Mucosa of stomach (tissue), 1 donor: Measurements from ENCODE around the gene TACR2.

Experiments
- H3K27me3 ChIP-seq: one replicate; pipeline ENCODE4 v1.7.0; 2013; ENCODE audit warnings: mild to moderate bottlenecking, low read length; ENCODE audit not compliant: control insufficient read depth, insufficient read depth
- H3K36me3 ChIP-seq: one replicate; pipeline ENCODE4 v1.7.0; 2013; ENCODE audit warnings: low read length; ENCODE audit not compliant: control insufficient read depth, insufficient read depth
- H3K4me1 ChIP-seq: one replicate; pipeline ENCODE4 v1.7.0; 2013; ENCODE audit warnings: mild to moderate bottlenecking, low read length; ENCODE audit not compliant: control insufficient read depth, insufficient read depth
- H3K4me3 ChIP-seq: one replicate; pipeline ENCODE4 v1.7.0; 2013; ENCODE audit warnings: low read length
- H3K9ac ChIP-seq: one replicate; pipeline ENCODE4 v1.7.0; 2013; ENCODE audit warnings: mild to moderate bottlenecking, low read length, moderate library complexity
- H3K9me3 ChIP-seq: one replicate; pipeline ENCODE4 v1.7.0; 2013; ENCODE audit warnings: mild to moderate bottlenecking, low read length, moderate library complexity; ENCODE audit not compliant: control insufficient read depth
- donor health status: Pancreatic carcinoma.

TACR2 gene

DNA sequence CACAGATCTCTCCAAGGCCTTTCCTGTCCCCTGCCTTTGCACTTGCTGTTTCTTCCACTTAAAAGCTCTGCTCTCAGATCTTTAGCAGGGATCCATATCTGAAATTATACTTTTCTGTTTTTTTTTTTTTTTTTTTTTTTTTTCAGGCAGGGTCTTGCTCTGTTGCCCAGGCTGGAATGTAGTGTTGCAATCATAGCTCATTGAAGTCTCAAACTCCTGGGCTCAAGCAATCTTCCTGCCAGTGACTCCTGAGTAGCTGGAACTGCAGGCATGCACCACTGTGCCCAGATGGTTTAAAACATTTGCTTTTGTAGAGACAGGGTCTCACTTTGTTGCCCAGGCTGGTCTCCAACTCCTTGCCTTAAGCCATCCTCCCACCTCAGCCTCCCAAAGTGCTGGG is 29.5 kb upstream of the TACR2 start:
- peaks cover 60% of the 10 kb centered on the region for H3K4me1 ChIP-seq
- no peak overlapping the region for H3K4me3 ChIP-seq
- no peaks in the 10 kb centered on the region for H3K36me3 ChIP-seq
- H3K9ac ChIP-seq: no peak overlapping the region
- no peaks in the 10 kb centered on the region for H3K27me3 ChIP-seq
- H3K9me3 ChIP-seq: no peaks in the 10 kb centered on the region

DNA sequence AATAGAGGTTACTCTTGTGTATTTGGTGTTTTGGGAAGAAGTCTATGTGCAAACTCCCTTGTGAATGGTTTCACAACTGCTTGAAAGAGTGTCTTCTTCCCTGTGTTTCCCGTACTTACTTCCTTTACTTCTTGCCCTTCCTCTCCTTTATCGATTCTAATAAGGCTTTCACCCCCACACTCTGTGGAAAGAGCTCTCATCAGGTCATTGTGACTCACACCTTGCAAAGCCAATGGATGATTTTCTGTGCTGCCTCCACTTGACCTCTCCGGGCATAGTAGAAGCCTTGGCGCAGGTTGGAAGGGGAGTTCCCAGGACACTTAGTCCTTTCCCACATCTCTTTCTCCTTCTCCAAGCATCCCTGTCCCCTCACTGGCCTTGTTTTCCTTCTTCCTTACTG is 28.3 kb upstream of the TACR2 start:
- Histone ChIP-seq H3K4me1 (peaks cover 53% of the 10 kb centered on the region), H3K27me3 (no peaks in the 10 kb centered on the region), H3K9ac (no peak overlapping the region), H3K4me3 (no peak overlapping the region), H3K9me3 (no peaks in the 10 kb centered on the region), H3K36me3 (no peaks in the 10 kb centered on the region)

DNA sequence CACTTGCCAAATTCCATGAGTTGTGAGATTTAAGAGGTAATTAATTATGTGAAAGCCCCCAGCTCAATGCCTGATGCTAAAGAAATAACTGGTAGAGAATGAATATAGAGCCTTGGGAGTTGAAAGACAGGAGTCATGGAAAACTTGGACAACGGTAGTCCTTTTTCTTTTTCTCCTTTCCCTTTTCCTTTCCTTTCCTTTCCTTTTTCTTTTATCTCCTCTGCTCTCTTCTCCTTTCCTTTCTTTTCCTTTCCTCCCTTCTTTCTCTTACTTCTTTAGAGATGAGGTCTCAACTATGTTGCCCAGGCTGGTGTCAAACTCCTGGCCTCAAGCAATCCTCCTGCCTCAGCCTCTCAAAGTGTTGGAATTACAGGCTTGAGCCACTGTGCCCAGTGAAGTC is 26.6 kb upstream of the TACR2 start:
- Histone ChIP-seq H3K27me3 (no peaks in the 10 kb centered on the region), H3K36me3 (no peaks in the 10 kb centered on the region), H3K4me1 (peaks cover 53% of the 10 kb centered on the region), H3K4me3 (no peak overlapping the region), H3K9ac (no peak overlapping the region), H3K9me3 (no peaks in the 10 kb centered on the region)

GRCh38 chr10:69439813-69440506 is 23.2 kb upstream of the TACR2 start:
- H3K4me3 ChIP-seq: no peak overlapping the region
- H3K9me3 ChIP-seq: no peaks in the 10 kb centered on the region
- H3K27me3 ChIP-seq: no peaks in the 10 kb centered on the region
- H3K9ac ChIP-seq: peak overlapping the region; percentile 69
- no peaks in the 10 kb centered on the region for H3K36me3 ChIP-seq
- peaks cover 33% of the 10 kb centered on the region for H3K4me1 ChIP-seq

DNA sequence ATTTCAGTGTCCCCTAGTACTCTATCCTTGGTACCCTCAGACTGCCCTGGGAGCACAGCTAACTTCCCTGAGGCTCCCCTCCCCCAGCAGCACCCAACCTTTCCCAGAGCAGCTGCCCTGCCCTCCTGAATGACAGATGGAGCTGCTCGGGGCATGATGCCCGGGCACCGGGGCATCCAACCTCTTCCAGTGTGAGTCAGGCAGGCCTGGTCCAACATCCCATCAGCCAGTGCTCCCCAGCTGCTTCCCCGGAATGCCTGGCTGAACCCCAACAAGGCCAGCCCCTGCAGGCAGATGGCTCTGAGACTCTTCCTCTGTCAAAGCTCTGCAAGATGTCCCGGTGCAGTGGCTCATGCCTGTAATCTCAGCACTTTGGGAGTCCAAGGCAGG is 22.6 kb upstream of the TACR2 start:
- Histone ChIP-seq H3K9me3 (no peaks in the 10 kb centered on the region), H3K27me3 (no peaks in the 10 kb centered on the region), H3K9ac (peak overlapping the region; percentile 69), H3K4me3 (no peak overlapping the region), H3K4me1 (peaks cover 36% of the 10 kb centered on the region), H3K36me3 (no peaks in the 10 kb centered on the region)

DNA sequence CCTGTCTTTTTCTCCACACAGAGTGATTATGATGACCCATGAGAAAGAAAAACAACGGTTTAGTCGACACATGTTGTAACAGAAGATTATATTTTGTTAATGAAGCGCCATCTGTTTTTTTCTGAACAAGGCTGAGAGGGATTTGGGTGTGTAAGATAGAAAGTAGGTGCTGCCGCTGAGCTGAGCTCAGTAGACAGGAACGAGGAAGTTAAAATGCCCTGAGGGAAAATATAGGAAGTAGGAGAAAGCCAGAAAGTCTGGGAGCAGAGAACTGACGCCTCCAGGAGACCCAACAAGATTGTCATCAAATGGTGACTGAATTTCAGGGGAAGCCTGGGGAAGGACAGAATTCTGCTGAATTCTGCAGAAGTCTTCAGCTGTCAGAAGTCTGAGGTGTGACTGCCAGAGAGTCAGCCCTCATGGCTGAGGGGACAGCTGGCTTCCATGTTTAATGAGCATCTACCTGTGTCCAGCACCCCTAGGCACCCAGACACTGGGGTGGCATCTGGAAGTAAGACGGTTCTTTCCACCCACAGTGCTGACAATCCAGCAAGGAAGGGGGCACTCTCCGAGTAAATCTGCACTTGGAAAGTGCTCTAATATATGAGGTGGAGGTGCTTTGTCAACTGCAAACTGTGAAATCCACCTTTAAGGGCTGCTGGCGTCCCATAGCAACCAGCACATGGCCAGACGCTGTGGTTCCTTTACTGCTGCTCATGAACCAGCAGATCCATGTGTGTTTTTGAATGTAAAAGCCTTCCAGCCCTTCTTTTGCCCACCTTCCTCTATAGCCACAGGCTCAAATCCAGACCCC is 22.0 kb upstream of the TACR2 start:
- Histone ChIP-seq H3K9ac (peak overlapping the region; percentile 69), H3K4me1 (peaks cover 42% of the 10 kb centered on the region), H3K27me3 (no peaks in the 10 kb centered on the region), H3K36me3 (no peaks in the 10 kb centered on the region), H3K9me3 (no peaks in the 10 kb centered on the region), H3K4me3 (no peak overlapping the region)

DNA sequence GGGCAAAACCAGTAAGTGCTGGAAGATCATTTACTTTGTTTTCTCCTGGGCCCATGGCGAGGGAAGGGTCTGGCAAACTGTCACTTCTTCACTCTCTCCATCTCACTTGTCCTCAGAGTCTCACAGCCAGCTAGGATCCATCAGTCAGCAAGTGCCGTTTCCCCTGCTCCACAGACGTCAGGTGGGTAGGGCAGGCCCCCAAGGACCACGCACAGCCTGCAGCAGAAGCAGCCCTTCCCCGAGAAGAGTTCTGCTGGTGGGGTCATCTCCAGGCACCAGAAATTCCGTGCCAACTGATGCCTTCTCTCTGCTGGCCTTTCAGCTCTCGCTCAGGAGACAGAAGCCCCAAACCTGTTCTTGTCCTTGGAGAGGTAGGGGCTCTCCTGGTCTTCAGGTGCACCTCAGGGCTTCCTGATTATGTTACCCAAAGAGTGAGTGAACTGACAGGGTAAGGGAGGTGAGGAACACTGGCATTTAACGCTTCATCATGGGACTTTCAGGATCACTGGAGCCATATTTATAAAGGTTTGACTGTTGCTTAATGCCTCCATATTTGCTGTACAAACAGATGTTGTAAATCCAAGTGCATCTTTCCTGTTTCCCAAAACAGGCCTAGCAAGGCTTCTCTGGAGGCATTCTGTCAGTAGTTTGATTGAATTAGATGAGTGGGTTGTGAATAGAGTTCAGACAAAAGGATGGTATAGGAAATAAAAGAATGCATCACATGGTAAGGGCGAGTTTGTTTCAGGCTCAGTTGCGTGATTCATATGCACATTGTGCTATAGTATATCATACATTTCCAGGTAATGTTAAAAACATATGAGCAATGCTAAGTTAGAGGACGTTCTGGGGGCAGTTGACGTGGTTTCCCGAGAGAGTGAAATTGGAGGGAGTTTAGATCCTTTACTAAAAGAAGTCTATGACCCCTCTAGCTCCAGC is 20.9 kb upstream of the TACR2 start:
- no peaks in the 10 kb centered on the region for H3K36me3 ChIP-seq
- no peak overlapping the region for H3K4me3 ChIP-seq
- peak overlapping the region; percentile 69 for H3K9ac ChIP-seq
- no peaks in the 10 kb centered on the region for H3K27me3 ChIP-seq
- peaks cover 42% of the 10 kb centered on the region for H3K4me1 ChIP-seq
- H3K9me3 ChIP-seq: no peaks in the 10 kb centered on the region

DNA sequence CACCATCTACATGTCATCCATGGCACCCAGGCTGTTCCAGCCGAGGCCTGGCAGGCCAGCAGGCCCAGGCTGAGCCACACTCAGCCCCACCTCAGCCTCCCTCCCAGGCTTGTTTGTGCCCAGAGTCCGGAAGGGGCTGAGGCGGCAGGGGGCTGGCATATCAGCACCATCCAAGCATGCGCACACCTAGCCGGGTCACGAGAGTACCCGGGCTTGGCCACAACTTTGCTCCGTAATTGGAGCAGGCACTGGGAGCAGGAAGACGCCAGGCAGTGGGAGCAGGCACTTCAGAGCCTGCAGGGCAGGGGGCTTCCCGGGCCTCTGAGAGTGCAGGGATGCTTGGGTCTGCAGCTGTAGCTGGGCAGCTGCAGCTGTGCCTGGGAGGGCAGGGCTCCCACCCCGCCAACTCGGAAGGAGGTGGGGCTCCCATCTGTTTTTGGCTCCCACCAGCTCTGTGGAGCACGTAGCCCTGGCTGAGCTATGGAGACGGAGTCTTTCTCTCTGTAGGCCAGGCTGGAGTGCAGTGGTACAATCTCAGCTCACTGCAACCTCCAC is 19.3 kb upstream of the TACR2 start:
- Histone ChIP-seq H3K9me3 (no peaks in the 10 kb centered on the region), H3K9ac (no peak overlapping the region), H3K27me3 (no peaks in the 10 kb centered on the region), H3K4me1 (peaks cover 42% of the 10 kb centered on the region), H3K4me3 (no peak overlapping the region), H3K36me3 (no peaks in the 10 kb centered on the region)

GRCh38 chr10:69434926-69435325 is 18.2 kb upstream of the TACR2 start:
- no peaks in the 10 kb centered on the region for H3K9me3 ChIP-seq
- no peaks in the 10 kb centered on the region for H3K36me3 ChIP-seq
- H3K27me3 ChIP-seq: no peaks in the 10 kb centered on the region
- H3K9ac ChIP-seq: no peak overlapping the region
- H3K4me3 ChIP-seq: no peak overlapping the region
- peaks cover 36% of the 10 kb centered on the region for H3K4me1 ChIP-seq

DNA sequence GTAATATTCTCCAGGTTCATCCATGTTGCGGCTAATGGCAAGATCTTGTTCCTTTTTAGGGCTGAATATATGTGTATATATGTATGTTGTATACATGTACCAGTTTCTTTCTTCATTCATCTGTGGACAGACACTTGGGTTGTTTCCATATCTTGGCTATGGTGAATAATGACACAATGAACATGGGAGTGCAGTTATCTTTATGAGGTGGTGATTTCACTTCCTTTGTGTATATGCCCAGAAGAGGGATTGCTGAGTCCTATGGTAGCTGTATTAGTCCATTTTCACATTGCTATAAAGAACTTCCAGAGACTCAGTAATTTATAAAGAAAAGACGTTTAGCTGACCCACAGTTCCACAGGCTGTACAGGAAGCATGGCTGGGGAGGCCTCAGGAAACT is 17.5 kb upstream of the TACR2 start:
- no peak overlapping the region for H3K4me3 ChIP-seq

DNA sequence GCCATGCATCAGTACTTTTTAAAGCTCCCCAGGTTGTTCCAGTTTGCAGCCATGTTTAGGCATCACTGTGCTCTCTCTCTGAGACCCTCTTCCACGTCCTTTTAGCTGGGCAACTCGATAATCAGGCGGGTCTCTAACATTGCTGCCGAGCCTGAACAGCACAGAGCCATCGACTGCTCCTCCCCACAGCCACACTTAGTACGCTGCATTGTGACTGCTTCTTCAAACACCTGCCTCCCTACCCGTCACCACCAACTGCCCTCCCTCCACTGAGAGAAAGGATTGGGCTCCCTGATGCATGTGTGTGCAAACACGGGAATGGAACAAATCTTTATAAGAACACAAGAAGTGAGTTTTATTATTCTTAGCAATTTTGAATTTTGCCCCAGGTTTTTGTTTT is 11.4 kb upstream of the TACR2 start:
- Histone ChIP-seq H3K4me3 (no peak overlapping the region), H3K27me3 (no peaks in the 10 kb centered on the region), H3K9ac (no peak overlapping the region), H3K9me3 (no peaks in the 10 kb centered on the region), H3K36me3 (no peaks in the 10 kb centered on the region), H3K4me1 (peaks cover 31% of the 10 kb centered on the region)

More for the DNA sequence above, 17.5 kb upstream of the TACR2 start:
- Histone ChIP-seq H3K36me3 (no peaks in the 10 kb centered on the region), H3K9ac (no peak overlapping the region), H3K27me3 (no peaks in the 10 kb centered on the region), H3K9me3 (no peaks in the 10 kb centered on the region), H3K4me1 (peaks cover 28% of the 10 kb centered on the region)
